Ishikawa (cell line): ENCODE measurements around the gene REXO1.

Source experiments
- CEBPB ChIP-seq: IDR thresholded peaks from 2 replicates; pipeline ENCODE4 v1.6.1; 2012
- CREB1 ChIP-seq: IDR thresholded peaks from 2 replicates; pipeline ENCODE4 v1.6.1; 2012; ENCODE audit warnings: low read depth
- EGR1 ChIP-seq: IDR thresholded peaks from 2 replicates; pipeline ENCODE4 v1.6.1; 2012
- EP300 ChIP-seq: IDR thresholded peaks from 2 replicates; pipeline ENCODE4 v1.6.1; 2012; ENCODE audit warnings: borderline replicate concordance
- FOXM1 ChIP-seq: IDR thresholded peaks from 2 replicates; pipeline ENCODE4 v1.6.1; 2012; ENCODE audit warnings: low read depth, borderline replicate concordance
- NFIC ChIP-seq: IDR thresholded peaks from 2 replicates; pipeline ENCODE4 v1.6.1; 2012
- RAD21 ChIP-seq: IDR thresholded peaks from 2 replicates; pipeline ENCODE4 v1.6.1; 2012; ENCODE audit warnings: low read depth
- TAF1 ChIP-seq: IDR thresholded peaks from 2 replicates; pipeline ENCODE4 v1.6.1; 2012; ENCODE audit warnings: low read depth, mild to moderate bottlenecking
- TCF12 ChIP-seq: IDR thresholded peaks from 2 replicates; pipeline ENCODE4 v1.6.1; 2012; ENCODE audit warnings: low read depth
- TEAD4 ChIP-seq: IDR thresholded peaks from 2 replicates; pipeline ENCODE4 v1.6.1; 2012
- YY1 ChIP-seq: IDR thresholded peaks from 2 replicates; pipeline ENCODE4 v1.6.1; 2012; ENCODE audit warnings: low read depth
- ZBTB7A ChIP-seq: IDR thresholded peaks from 2 replicates; pipeline ENCODE4 v1.6.1; 2012; ENCODE audit warnings: low read depth
- TF ChIP-seq, protein P1 (sequence below): IDR thresholded peaks from 2 replicates; pipeline ENCODE4 v1.6.1; 2012
- TF ChIP-seq, protein P2 (sequence below): IDR thresholded peaks from 2 replicates; pipeline ENCODE4 v1.6.1; 2012; ENCODE audit warnings: low read depth, mild to moderate bottlenecking
- TF ChIP-seq, protein P3 (sequence below): IDR thresholded peaks from 2 replicates; pipeline ENCODE4 v1.6.1; 2012

The REXO1 gene

DNA sequence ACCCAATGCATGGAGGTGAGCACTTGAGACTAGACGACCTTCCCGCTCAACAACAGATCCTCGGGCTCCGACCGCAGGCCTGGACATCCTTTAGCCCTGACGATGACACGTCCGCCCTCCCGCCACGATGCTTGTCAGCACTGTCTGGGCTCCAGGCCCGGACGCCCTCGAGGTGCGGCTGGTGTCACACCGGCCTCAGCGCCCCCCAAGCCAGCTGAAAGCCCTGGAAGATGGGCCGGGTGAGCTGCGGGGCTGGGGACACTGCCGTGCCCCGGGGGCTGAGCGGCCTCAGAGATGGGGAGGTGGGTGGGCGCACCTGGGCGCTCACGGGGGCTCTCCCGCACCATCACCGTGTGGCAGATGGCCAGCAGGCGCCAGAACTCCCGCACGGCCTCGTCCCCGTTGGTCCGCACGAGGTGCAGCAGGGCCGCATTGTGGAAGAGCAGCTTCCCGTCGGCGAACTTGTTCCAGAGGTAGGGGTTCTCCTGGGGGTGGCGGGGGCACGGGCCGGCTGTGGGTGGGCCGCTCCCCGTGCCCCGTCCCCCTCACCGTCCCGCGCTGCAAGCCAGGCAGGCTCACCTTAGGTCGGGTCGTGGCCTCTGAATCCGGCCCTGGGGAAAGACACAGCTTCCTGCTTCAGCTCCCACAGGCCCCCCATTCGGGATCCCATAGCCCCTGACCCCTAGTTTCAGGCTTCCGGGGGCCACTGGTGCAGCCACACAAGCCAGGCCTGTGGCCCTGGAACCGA lies 51.7 kb downstream of the REXO1 start:
- TF ChIP-seq FOXM1 (no peak), YY1 (no peak), ZBTB7A (no peak), EGR1 (no peak), TEAD4 (no peak), EP300 (no peak), RAD21 (no peak), TAF1 (no peak), TCF12 (no peak), NFIC (no peak)
- TF ChIP-seq, protein P1, sequence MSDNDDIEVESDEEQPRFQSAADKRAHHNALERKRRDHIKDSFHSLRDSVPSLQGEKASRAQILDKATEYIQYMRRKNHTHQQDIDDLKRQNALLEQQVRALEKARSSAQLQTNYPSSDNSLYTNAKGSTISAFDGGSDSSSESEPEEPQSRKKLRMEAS, result no peak
- TF ChIP-seq, protein P2, sequence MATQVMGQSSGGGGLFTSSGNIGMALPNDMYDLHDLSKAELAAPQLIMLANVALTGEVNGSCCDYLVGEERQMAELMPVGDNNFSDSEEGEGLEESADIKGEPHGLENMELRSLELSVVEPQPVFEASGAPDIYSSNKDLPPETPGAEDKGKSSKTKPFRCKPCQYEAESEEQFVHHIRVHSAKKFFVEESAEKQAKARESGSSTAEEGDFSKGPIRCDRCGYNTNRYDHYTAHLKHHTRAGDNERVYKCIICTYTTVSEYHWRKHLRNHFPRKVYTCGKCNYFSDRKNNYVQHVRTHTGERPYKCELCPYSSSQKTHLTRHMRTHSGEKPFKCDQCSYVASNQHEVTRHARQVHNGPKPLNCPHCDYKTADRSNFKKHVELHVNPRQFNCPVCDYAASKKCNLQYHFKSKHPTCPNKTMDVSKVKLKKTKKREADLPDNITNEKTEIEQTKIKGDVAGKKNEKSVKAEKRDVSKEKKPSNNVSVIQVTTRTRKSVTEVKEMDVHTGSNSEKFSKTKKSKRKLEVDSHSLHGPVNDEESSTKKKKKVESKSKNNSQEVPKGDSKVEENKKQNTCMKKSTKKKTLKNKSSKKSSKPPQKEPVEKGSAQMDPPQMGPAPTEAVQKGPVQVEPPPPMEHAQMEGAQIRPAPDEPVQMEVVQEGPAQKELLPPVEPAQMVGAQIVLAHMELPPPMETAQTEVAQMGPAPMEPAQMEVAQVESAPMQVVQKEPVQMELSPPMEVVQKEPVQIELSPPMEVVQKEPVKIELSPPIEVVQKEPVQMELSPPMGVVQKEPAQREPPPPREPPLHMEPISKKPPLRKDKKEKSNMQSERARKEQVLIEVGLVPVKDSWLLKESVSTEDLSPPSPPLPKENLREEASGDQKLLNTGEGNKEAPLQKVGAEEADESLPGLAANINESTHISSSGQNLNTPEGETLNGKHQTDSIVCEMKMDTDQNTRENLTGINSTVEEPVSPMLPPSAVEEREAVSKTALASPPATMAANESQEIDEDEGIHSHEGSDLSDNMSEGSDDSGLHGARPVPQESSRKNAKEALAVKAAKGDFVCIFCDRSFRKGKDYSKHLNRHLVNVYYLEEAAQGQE, result no peak

DNA sequence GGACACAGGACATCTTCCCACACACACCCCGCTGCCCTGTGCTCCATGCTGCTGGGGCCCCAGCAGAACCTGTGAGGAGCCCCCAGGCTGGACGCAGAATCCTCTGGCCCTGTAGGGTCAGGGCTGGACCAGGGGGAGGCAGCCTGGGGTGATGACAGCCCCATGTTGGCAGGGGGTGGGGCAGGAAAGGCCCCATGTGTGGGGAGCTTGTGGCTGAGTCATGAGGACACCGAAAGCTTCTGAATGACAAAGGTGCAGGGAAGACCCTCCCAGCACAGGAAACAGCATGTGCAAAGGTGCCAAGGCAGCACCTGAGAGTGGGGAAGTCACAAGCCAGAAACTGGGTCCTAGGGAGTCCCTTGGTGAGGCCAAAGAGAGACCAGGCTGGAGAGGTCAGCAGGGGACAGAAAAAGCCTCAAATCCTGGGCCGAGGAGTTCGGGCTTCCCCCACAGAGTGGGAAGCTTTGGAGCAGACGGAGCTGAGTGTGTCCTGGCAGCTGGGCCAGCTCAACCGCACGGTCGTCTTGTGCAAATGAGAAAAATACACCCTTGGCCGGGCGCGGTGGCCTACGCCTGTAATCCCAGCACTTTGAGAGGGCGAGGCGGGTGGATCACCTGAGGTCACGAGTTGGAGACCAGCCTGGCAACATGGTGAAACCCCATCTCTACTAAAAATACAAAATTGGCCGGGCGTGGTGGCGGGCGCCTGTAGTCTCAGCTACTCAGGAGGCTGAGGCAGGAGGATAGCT lies 53.7 kb downstream of the REXO1 start:
- TF ChIP-seq FOXM1, result no peak
- TF ChIP-seq RAD21, result no peak
- no peak for TF ChIP-seq YY1
- TF ChIP-seq CEBPB, result no peak
- no peak for TF ChIP-seq TAF1
- TF ChIP-seq NFIC, result no peak
- TF ChIP-seq TEAD4, result no peak
- TF ChIP-seq, protein P2, result no peak
- TF ChIP-seq CREB1, result no peak
- TF ChIP-seq, protein P3, sequence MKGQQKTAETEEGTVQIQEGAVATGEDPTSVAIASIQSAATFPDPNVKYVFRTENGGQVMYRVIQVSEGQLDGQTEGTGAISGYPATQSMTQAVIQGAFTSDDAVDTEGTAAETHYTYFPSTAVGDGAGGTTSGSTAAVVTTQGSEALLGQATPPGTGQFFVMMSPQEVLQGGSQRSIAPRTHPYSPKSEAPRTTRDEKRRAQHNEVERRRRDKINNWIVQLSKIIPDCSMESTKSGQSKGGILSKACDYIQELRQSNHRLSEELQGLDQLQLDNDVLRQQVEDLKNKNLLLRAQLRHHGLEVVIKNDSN, result no peak
- no peak for TF ChIP-seq ZBTB7A

DNA sequence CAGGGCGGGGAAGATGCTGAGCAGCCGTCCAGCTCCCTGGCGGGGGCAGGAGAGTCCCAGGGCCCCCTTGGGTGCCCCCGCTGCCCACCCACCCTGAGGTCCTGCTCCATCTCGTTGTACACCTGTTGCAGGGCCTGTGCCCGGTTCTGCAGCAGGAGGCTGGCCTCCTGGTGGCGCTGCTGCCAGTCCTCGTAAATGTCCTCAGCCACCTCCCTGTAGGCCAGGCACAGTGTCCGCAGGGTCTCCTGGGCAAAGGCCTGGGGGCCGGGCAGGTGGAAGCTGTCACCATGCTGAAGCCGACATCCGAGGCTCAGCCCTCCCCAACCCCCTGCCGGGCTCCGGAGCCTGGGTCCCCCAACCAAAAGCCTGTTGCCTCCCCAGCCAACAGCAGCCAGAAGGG lies 56.4 kb downstream of the REXO1 start:
- TF ChIP-seq TAF1 (no peak), TCF12 (no peak), CREB1 (no peak), YY1 (no peak), CEBPB (no peak), ZBTB7A (no peak), NFIC (no peak), EP300 (no peak), FOXM1 (no peak), RAD21 (no peak), TEAD4 (no peak)
- TF ChIP-seq, protein P3, result no peak
- TF ChIP-seq, protein P1, result no peak
- TF ChIP-seq, protein P2, result no peak

DNA sequence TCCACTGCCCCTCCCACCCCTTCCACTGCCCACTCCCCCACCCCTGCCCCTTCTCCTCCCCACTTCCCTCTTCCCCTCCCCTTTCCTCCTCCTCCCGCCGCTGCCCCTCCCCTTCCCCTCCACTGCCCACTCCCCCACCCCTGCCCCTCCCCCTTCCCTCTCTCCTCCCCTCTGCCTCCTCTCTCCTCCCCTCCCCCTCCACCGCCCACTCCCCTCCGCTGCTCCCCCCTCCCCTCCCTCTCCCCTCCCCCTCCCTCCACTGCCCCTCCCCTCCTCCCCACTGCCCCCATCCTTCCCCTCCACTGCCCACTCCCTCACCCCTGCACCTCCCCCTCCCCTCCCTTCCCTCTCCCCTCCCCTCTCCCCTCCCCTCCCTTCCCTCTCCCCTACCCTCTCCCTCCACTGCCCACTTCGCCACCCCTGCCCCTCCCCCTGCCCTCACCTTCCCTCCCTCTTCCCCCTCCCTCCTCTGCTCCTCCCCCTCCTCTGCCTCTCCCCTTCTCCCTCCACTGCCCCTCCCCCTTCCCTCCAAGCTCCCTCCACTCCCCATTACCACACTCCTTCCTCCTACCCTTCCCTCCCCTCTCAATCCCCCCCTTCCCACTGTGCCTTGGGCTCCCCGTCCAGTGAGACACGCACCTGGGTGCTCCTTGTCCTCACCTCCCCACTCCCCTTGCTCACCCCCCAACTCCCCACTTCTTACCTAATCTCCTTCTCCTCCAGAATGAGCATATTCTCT lies 58.1 kb downstream of the REXO1 start:
- TF ChIP-seq NFIC, result no peak
- TF ChIP-seq YY1, result no peak
- no peak for TF ChIP-seq TEAD4
